Measurements from ENCODE around the gene LYPD6.
"Not testable (repeated sequence)": the region's sequence is repeated elsewhere in the genome, so short reads cannot be mapped to it uniquely, and the experiment has no call there.

The LYPD6 gene

GRCh38 chr2:149458502-149458901, 128.1 kb downstream of the LYPD6 start:
- no peak for DNase-seq

- DNase-seq: no peak
Measured at GRCh38 chr2:149463328-149464002, 133.1 kb downstream of the LYPD6 start.

- DNase-seq: no peak
Measured at GRCh38 chr2:149464396-149464795, 134.0 kb downstream of the LYPD6 start.

GRCh38 chr2:149465873-149466272, 135.5 kb downstream of the LYPD6 start:
- DNase-seq: no peak

GRCh38 chr2:149466635-149467034, 136.2 kb downstream of the LYPD6 start:
- no peak for DNase-seq

- no peak for DNase-seq
Measured at GRCh38 chr2:149467436-149467835, 137.0 kb downstream of the LYPD6 start.

GRCh38 chr2:149468636-149469035, 138.2 kb downstream of the LYPD6 start:
- no peak for DNase-seq

- DNase-seq: no peak
Measured at GRCh38 chr2:149470046-149470445, 139.7 kb downstream of the LYPD6 start.

- DNase-seq: no peak
Measured at GRCh38 chr2:149472413-149472812, 142.0 kb downstream of the LYPD6 start.

- DNase-seq: no peak
Measured at GRCh38 chr2:149473068-149473467, 142.7 kb downstream of the LYPD6 start.

- DNase-seq: no peak
Measured at GRCh38 chr2:149473521-149473920, 143.1 kb downstream of the LYPD6 start.

GRCh38 chr2:149483004-149483605, 152.7 kb downstream of the LYPD6 start:
- no peak for DNase-seq

- no peak for DNase-seq
Measured at GRCh38 chr2:149486664-149487063, 156.3 kb downstream of the LYPD6 start.

- DNase-seq: no peak
Measured at GRCh38 chr2:149487189-149487588, 156.8 kb downstream of the LYPD6 start.

- DNase-seq: no peak
Measured at GRCh38 chr2:149488706-149489440, 158.5 kb downstream of the LYPD6 start.

- DNase-seq: no peak
Measured at GRCh38 chr2:149489452-149489851, 159.1 kb downstream of the LYPD6 start.

- no peak for DNase-seq
Measured at GRCh38 chr2:149490296-149490695, 159.9 kb downstream of the LYPD6 start.

GRCh38 chr2:149492923-149493322, 162.5 kb downstream of the LYPD6 start:
- DNase-seq: no peak

GRCh38 chr2:149499204-149499603, 168.8 kb downstream of the LYPD6 start:
- not testable (repeated sequence) for DNase-seq

- DNase-seq: peak; percentile 0
Measured at GRCh38 chr2:149506808-149507207, 176.4 kb downstream of the LYPD6 start.

GRCh38 chr2:149507974-149508373, 177.6 kb downstream of the LYPD6 start:
- DNase-seq: no peak

GRCh38 chr2:149513461-149513860, 183.1 kb downstream of the LYPD6 start:
- DNase-seq: no peak

Data from NCI-H2171 (cell line).